Muscle of leg (tissue), 11 donors: ENCODE data around the gene UBAP2L. TPM values are rescaled to one million over a fixed set of nuclear protein-coding genes. Genes with fewer than 3 reads are reported as not detected.

Experiments used
- DNase-seq: peaks from one replicate; pipeline ENCODE4 v3.0.0; 2013
- H3K27ac ChIP-seq: one replicate; pipeline ENCODE4 v1.5.1; 2013; ENCODE audit warnings: mild to moderate bottlenecking, low read length, control low read depth
- H3K27me3 ChIP-seq: one replicate; pipeline ENCODE4 v1.6.1; 2013; ENCODE audit warnings: low read length; ENCODE audit not compliant: control insufficient read depth, insufficient read depth
- H3K36me3 ChIP-seq: one replicate; pipeline ENCODE4 v1.6.1; 2013; ENCODE audit warnings: low read length; ENCODE audit not compliant: control insufficient read depth, insufficient read depth
- H3K4me1 ChIP-seq: one replicate; pipeline ENCODE4 v1.6.1; 2013; ENCODE audit warnings: low read length; ENCODE audit not compliant: control insufficient read depth, insufficient read depth
- H3K4me3 ChIP-seq: one replicate; pipeline ENCODE4 v1.5.1; 2013; ENCODE audit warnings: low read length, control low read depth
- H3K9me3 ChIP-seq: replicated peaks from 2 replicates; pipeline ENCODE4 v1.6.1; 2013; ENCODE audit warnings: low read depth, low read length; ENCODE audit not compliant: control insufficient read depth
- WGBS: methylation state at CpG from one replicate; pipeline ENCODE4 v1.1.5; 2013; ENCODE audit warnings: missing lambda C conversion rate; ENCODE audit not compliant: insufficient coverage; 5-methylcytosine and 5-hydroxymethylcytosine counted together
- polyA plus RNA-seq, 8 donors: library from polyadenylated mRNA; unstranded; fragments of 120-200 nt; gene quantifications; one replicate each; pipeline versions ENCODE4 v1.2.1 to v1.2.3, GENCODE V29; 2013; ENCODE audit warnings: inconsistent platforms in 1 of 8, low replicate concordance in 1 of 8; ENCODE audit not compliant: insufficient read length in 8 of 8, insufficient read depth in 1 of 8
- total RNA-seq: library from RNA; stranded (reverse); fragments of 120-200 nt; gene quantifications from one replicate; pipeline ENCODE4 v1.2.4, GENCODE V29; 2013

UBAP2L gene
- total and polyA plus RNA-seq, 9 donors: 42.7 to 129 (median 106) TPM

DNA sequence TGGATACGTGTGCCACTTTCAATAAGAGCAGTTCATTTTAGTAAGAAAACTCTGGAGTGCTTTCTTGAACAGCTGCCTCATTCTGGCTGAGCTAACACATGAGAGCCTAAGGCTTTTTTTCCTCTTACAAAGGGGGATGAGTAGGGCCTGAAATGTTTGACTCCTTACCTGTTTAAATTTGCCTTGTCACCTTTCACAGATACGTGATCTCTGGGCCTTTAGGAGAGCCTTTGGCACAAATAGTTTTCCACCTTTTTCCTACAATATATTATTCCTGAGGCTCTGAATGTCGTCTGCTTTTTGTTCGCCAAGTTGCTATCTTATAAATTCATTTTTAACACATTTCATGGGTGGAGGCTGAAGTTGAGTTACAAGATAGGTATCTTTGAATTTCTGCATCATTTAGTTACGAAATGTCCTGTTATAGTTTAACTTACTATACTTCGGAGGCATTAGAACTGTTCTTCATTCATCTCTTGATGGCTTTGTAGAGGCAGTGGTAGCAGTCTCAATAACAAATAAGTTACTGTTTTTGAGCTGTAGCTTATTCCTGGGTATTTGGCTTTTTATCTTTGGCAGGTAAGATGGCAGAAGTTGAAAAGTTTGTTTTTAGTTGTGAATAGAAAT lies 17.2 kb downstream of the UBAP2L start:
- 100% methylated on average over 1 of the region's 6 CpGs for WGBS
- Histone ChIP-seq H3K4me3 (no peak overlapping the region), H3K27me3 (no peaks in the 10 kb centered on the region), H3K4me1 (no peaks in the 10 kb centered on the region), H3K27ac (no peak overlapping the region), H3K9me3 (no peaks in the 10 kb centered on the region), H3K36me3 (peaks cover 59% of the 10 kb centered on the region)
- no peak for DNase-seq

- no peak overlapping the region for H3K27ac ChIP-seq
- 100% methylated on average over 1 of the region's 3 CpGs for WGBS
- no peak overlapping the region for H3K4me3 ChIP-seq
- no peaks in the 10 kb centered on the region for H3K4me1 ChIP-seq
- H3K36me3 ChIP-seq: peaks cover 68% of the 10 kb centered on the region
- no peak for DNase-seq
- H3K9me3 ChIP-seq: no peaks in the 10 kb centered on the region
- H3K27me3 ChIP-seq: no peaks in the 10 kb centered on the region
Observed at GRCh38 chr1:154239491-154239890, 18.7 kb downstream of the UBAP2L start.

GRCh38 chr1:154240294-154240833 lies 19.6 kb downstream of the UBAP2L start:
- Histone ChIP-seq H3K36me3 (peaks cover 67% of the 10 kb centered on the region), H3K27ac (no peak overlapping the region), H3K4me3 (no peak overlapping the region), H3K27me3 (no peaks in the 10 kb centered on the region), H3K4me1 (no peaks in the 10 kb centered on the region), H3K9me3 (no peaks in the 10 kb centered on the region)
- DNase-seq: no peak
- no CpG with 5 or more reads among the region's 3 CpGs for WGBS

- Histone ChIP-seq H3K27ac (no peak overlapping the region), H3K9me3 (no peaks in the 10 kb centered on the region), H3K36me3 (peaks cover 61% of the 10 kb centered on the region), H3K4me3 (no peak overlapping the region), H3K4me1 (no peaks in the 10 kb centered on the region), H3K27me3 (no peaks in the 10 kb centered on the region)
- 100% methylated on average over 1 of the region's 3 CpGs for WGBS
- no peak for DNase-seq
Observed at GRCh38 chr1:154241703-154242351, 21.1 kb downstream of the UBAP2L start.

DNA sequence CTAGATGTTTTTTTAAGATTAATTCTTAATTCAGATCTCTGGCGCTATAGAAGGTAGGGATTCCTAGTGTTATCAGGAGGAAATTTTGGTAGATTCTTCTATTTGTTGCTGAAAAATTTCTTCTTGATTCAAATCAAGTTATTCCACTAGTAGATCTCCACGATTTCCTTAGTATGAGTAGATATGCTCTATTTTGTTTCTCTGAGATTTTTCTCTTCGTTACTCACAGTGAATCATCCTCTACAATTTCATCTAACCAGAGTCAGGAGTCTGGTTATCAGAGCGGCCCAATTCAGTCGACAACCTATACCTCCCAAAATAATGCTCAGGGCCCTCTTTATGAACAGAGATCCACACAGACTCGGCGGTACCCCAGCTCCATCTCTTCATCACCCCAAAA lies 32.9 kb downstream of the UBAP2L start:
- WGBS: no CpG with 5 or more reads among the region's 7 CpGs
- Histone ChIP-seq H3K4me3 (no peak overlapping the region), H3K9me3 (no peaks in the 10 kb centered on the region), H3K36me3 (peaks cover 86% of the 10 kb centered on the region), H3K4me1 (no peaks in the 10 kb centered on the region), H3K27ac (no peak overlapping the region), H3K27me3 (no peaks in the 10 kb centered on the region)
- no peak for DNase-seq

GRCh38 chr1:154256686-154257085 lies 35.9 kb downstream of the UBAP2L start:
- Histone ChIP-seq H3K36me3 (peaks cover 90% of the 10 kb centered on the region), H3K4me3 (no peak overlapping the region)

GRCh38 chr1:154258784-154259183 lies 38.0 kb downstream of the UBAP2L start:
- no peaks in the 10 kb centered on the region for H3K27me3 ChIP-seq
- no peaks in the 10 kb centered on the region for H3K4me1 ChIP-seq
- no peak overlapping the region for H3K4me3 ChIP-seq
- H3K27ac ChIP-seq: no peak overlapping the region
- H3K36me3 ChIP-seq: peaks cover 95% of the 10 kb centered on the region
- no CpG with 5 or more reads among the region's 2 CpGs for WGBS
- peak; percentile 34 for DNase-seq
- H3K9me3 ChIP-seq: no peaks in the 10 kb centered on the region

More at GRCh38 chr1:154256686-154257085, 35.9 kb downstream of the UBAP2L start:
- H3K9me3 ChIP-seq: no peaks in the 10 kb centered on the region
- H3K4me1 ChIP-seq: no peaks in the 10 kb centered on the region
- no peaks in the 10 kb centered on the region for H3K27me3 ChIP-seq
- H3K27ac ChIP-seq: no peak overlapping the region
- peak; percentile 71 for DNase-seq

GRCh38 chr1:154260127-154260526 lies 39.4 kb downstream of the UBAP2L start:
- no peaks in the 10 kb centered on the region for H3K4me1 ChIP-seq
- WGBS: no CpG with 5 or more reads among the region's 1 CpG
- no peaks in the 10 kb centered on the region for H3K9me3 ChIP-seq
- no peaks in the 10 kb centered on the region for H3K27me3 ChIP-seq
- H3K27ac ChIP-seq: no peak overlapping the region
- peaks cover 93% of the 10 kb centered on the region for H3K36me3 ChIP-seq
- H3K4me3 ChIP-seq: no peak overlapping the region
- no peak for DNase-seq

GRCh38 chr1:154263465-154264332 lies 42.9 kb downstream of the UBAP2L start:
- no peak overlapping the region for H3K4me3 ChIP-seq
- H3K9me3 ChIP-seq: no peaks in the 10 kb centered on the region
- H3K4me1 ChIP-seq: no peaks in the 10 kb centered on the region
- no CpG with 5 or more reads among the region's 6 CpGs for WGBS
- no peaks in the 10 kb centered on the region for H3K27me3 ChIP-seq
- no peak for DNase-seq
- H3K27ac ChIP-seq: no peak overlapping the region
- H3K36me3 ChIP-seq: peaks cover 84% of the 10 kb centered on the region

DNA sequence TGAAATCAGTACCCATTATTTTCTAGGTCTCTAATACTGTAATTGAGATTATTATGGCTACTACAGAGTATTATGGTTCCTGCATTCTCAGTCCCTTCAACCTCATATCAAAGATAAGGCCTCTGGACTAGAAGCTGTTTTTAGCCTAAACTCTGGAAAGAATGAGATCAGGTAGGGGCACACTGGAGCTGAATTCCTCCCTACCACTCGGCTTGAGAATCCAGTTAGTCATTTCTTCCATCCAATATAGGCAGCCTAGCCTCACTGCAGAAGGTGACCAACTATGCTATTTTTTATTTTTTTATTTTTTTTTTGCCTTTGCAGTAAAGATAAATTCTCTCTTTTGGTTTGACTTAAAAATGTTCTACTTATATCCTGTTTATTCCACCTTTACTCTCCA lies 43.7 kb downstream of the UBAP2L start:
- no peaks in the 10 kb centered on the region for H3K27me3 ChIP-seq
- H3K27ac ChIP-seq: no peak overlapping the region

More for the DNA sequence above, 43.7 kb downstream of the UBAP2L start:
- no peaks in the 10 kb centered on the region for H3K4me1 ChIP-seq
- peaks cover 84% of the 10 kb centered on the region for H3K36me3 ChIP-seq
- DNase-seq: no peak
- H3K4me3 ChIP-seq: no peak overlapping the region
- H3K9me3 ChIP-seq: no peaks in the 10 kb centered on the region
- no CpG with 5 or more reads among the region's 1 CpG for whole genome bisulfite sequencing
